ENCODE measurements around the gene USP5.
"Not testable (repeated sequence)": the region's sequence is repeated elsewhere in the genome, so short reads cannot be mapped to it uniquely, and the experiment has no call there.

The USP5 gene

GRCh38 chr12:6866920-6867412 is 15.0 kb downstream of the USP5 start:
- peak; percentile 67 to 73 for DNase-seq

GRCh38 chr12:6867413-6868210 is 15.7 kb downstream of the USP5 start, which contains the start of gene TPI1:
Gene TPI1 (plus strand): TSS chr12:6867531. CDS start chr12:6867567, 36 bp downstream.
- DNase-seq: peak; percentile 67 to 73

GRCh38 chr12:6868211-6869048 is 16.5 kb downstream of the USP5 start:
- DNase-seq: peak in 1 of 2 experiments; percentile 4

- peak; percentile 66 to 73 for DNase-seq
Observed at GRCh38 chr12:6869049-6870021, 17.4 kb downstream of the USP5 start.

GRCh38 chr12:6870304-6870703 is 18.4 kb downstream of the USP5 start:
- DNase-seq: not testable (repeated sequence)

GRCh38 chr12:6871052-6871957 is 19.4 kb downstream of the USP5 start:
- DNase-seq: peak in 1 of 2 experiments; percentile 14

- peak; percentile 32 to 55 for DNase-seq
Observed at GRCh38 chr12:6872073-6873048, 20.4 kb downstream of the USP5 start.

GRCh38 chr12:6873094-6874014 is 21.4 kb downstream of the USP5 start, which contains the start of gene SPSB2:
Gene SPSB2 (minus strand): TSS chr12:6873303. CDS start chr12:6872901, 402 bp downstream.
- peak; percentile 87 to 90 for DNase-seq

- not testable (repeated sequence) for DNase-seq
Observed at GRCh38 chr12:6874015-6874368, 22.0 kb downstream of the USP5 start.

GRCh38 chr12:6879824-6880223 is 27.9 kb downstream of the USP5 start:
- DNase-seq: not testable (repeated sequence)

GRCh38 chr12:6883252-6883651 is 31.3 kb downstream of the USP5 start:
- no peak for DNase-seq

GRCh38 chr12:6883683-6884082 is 31.7 kb downstream of the USP5 start:
- no peak for DNase-seq

- no peak for DNase-seq
Observed at GRCh38 chr12:6884539-6884938, 32.6 kb downstream of the USP5 start.

GRCh38 chr12:6886206-6886999 is 34.5 kb downstream of the USP5 start:
- DNase-seq: not testable (repeated sequence)

GRCh38 chr12:6887460-6887859 is 35.5 kb downstream of the USP5 start:
- DNase-seq: no peak

- no peak for DNase-seq
Observed at GRCh38 chr12:6888360-6888759, 36.4 kb downstream of the USP5 start.

- not testable (repeated sequence) for DNase-seq
Observed at GRCh38 chr12:6888794-6889193, 36.8 kb downstream of the USP5 start.
